Spleen (tissue), 7 donors: Measurements from ENCODE around the gene SAE1.

Experiments used
- CTCF ChIP-seq, 11 experiments: fragments of 200-600 bp in 7 of 11; fragments of 450-650 bp in 4 of 11; sonication (generic) in 4 of 11; IDR thresholded peaks in 8 of 11; conservative IDR thresholded peaks in 3 of 11; 1 replicate in 7 of 11; 2 replicates in 4 of 11; pipeline versions ENCODE4 v1.4.0 to v1.8.0; 2016 to 2021; ENCODE audit warnings: antibody characterized with exemption in 11 of 11, inconsistent platforms in 4 of 11, mild to moderate bottlenecking in 1 of 11
- POLR2A ChIP-seq, 3 donors: fragments of 450-650 bp; IDR thresholded peaks; one replicate each; pipeline ENCODE4 v1.5.1; 2017; ENCODE audit warnings: antibody characterized with exemption in 3 of 3, mild to moderate bottlenecking in 1 of 3
- donor health status: DM: no; HTN: no; CAD: no; lungs with moderate emphysema.
- donor health status: DM: no; HTN: no; CAD: no.
- donor health status: DM: no; HTN: no; CAD: no.

- no peak for TF ChIP-seq CTCF (IDR thresholded peaks at IDR 0.05 in 8 of 11, conservative IDR thresholded peaks at IDR 0.05 in 3 of 11)
- TF ChIP-seq POLR2A (IDR thresholded peaks at IDR 0.05): no peak
Observed at GRCh38 chr19:47107953-47108746, 22.5 kb upstream of the SAE1 start.
